ENCODE results near the gene TNFRSF25.
A peak's percentile ranks its signal among the peaks of the same experiment; 100 is the strongest.
"Not testable (repeated sequence)": the region's sequence is repeated elsewhere in the genome, so short reads cannot be mapped to it uniquely, and the experiment has no call there.

The TNFRSF25 gene

GRCh38 chr1:6470132-6471085, 4.4 kb upstream of the TNFRSF25 start:
- DNase-seq (ENCODE audit: low read depth in 2 of 3, low spot score in 2 of 3): no peak

GRCh38 chr1:6468729-6469461, 2.9 kb upstream of the TNFRSF25 start:
- no peak for DNase-seq (ENCODE audit: low read depth in 2 of 3, low spot score in 2 of 3)

GRCh38 chr1:6467744-6468688, 2.0 kb upstream of the TNFRSF25 start:
- no peak for DNase-seq (ENCODE audit: low read depth in 2 of 3, low spot score in 2 of 3)

GRCh38 chr1:6467224-6467623, 1.3 kb upstream of the TNFRSF25 start:
- DNase-seq (ENCODE audit: low read depth in 2 of 3, low spot score in 2 of 3): no peak

GRCh38 chr1:6466751-6467150, 778 bp upstream of the TNFRSF25 start:
- DNase-seq (ENCODE audit: low read depth in 2 of 3, low spot score in 2 of 3): no peak

- no peak for DNase-seq (ENCODE audit: low read depth in 2 of 3, low spot score in 2 of 3)
Measured at GRCh38 chr1:6465461-6466005, 440 bp downstream of the TNFRSF25 start.

- DNase-seq (ENCODE audit: low read depth in 2 of 3, low spot score in 2 of 3): no peak
Measured at GRCh38 chr1:6464915-6465314, 1.1 kb downstream of the TNFRSF25 start.

GRCh38 chr1:6464514-6464836, 1.5 kb downstream of the TNFRSF25 start:
- no peak for DNase-seq (ENCODE audit: low read depth in 2 of 3, low spot score in 2 of 3)

- no peak for DNase-seq (ENCODE audit: low read depth in 2 of 3, low spot score in 2 of 3)
Measured at GRCh38 chr1:6463120-6463412, 2.9 kb downstream of the TNFRSF25 start.

- no peak for DNase-seq (ENCODE audit: low read depth in 2 of 3, low spot score in 2 of 3)
Measured at GRCh38 chr1:6462412-6463119, 3.4 kb downstream of the TNFRSF25 start.

GRCh38 chr1:6461538-6462411, 4.2 kb downstream of the TNFRSF25 start:
- DNase-seq (ENCODE audit: low read depth in 2 of 3, low spot score in 2 of 3): no peak

GRCh38 chr1:6461051-6461530, 4.9 kb downstream of the TNFRSF25 start:
- no peak for DNase-seq (ENCODE audit: low read depth in 2 of 3, low spot score in 2 of 3)

GRCh38 chr1:6460301-6461050, 5.5 kb downstream of the TNFRSF25 start:
- peak in 2 of 3 experiments; percentile 55 to 61 for DNase-seq (ENCODE audit: low read depth in 2 of 3, low spot score in 2 of 3)

GRCh38 chr1:6459850-6460265, 6.1 kb downstream of the TNFRSF25 start:
- DNase-seq (ENCODE audit: low read depth in 2 of 3, low spot score in 2 of 3): no peak

GRCh38 chr1:6456800-6457466, 9.0 kb downstream of the TNFRSF25 start:
- DNase-seq (ENCODE audit: low read depth in 2 of 3, low spot score in 2 of 3): no peak

GRCh38 chr1:6455752-6456520, 10.0 kb downstream of the TNFRSF25 start:
- DNase-seq (ENCODE audit: low read depth in 2 of 3, low spot score in 2 of 3): not testable (repeated sequence)

All from activated CD8-positive, alpha-beta memory T cell treated with anti-CD3 and anti-CD28 coated beads for 48 hours (primary cell).